ENCODE measurements around the gene RBBP8NL. TPM values are rescaled to one million over a fixed set of nuclear protein-coding genes. Genes with fewer than 3 reads are reported as not detected.
A peak's percentile ranks its signal among the peaks of the same experiment; 100 is the strongest.

Gene RBBP8NL
- polyA plus RNA-seq, 2 of the 4 experiments (the other 2 are of a cell fraction): not detected

- no peak for TF ChIP-seq ELK1 (IDR thresholded peaks at IDR 0.05; ENCODE audit: low read depth, low read length)
- 0 out of 2 replicates have a peak, but pooled peaks have one; percentile 6 for TF ChIP-seq MAX (IDR thresholded peaks at IDR 0.05)
- 0 out of 2 replicates have a peak, but pooled peaks have one; percentile 17 for TF ChIP-seq PBX3 (IDR thresholded peaks at IDR 0.05)
- no peak for TF ChIP-seq GATA3 (IDR thresholded peaks at IDR 0.05; ENCODE audit: borderline replicate concordance)
- TF ChIP-seq SREBF2 (IDR thresholded peaks at IDR 0.05): no peak
- no peak for TF ChIP-seq NFE2L2 (conservative IDR thresholded peaks at IDR 0.05; ENCODE audit: low read length)
- no peak for TF ChIP-seq RCOR1 (IDR thresholded peaks at IDR 0.05; ENCODE audit: low read depth, low read length)
- TF ChIP-seq FOSB (CRISPR knock-in tag; IDR thresholded peaks at IDR 0.05): no peak
- TF ChIP-seq TP53 (CRISPR knock-in tag; IDR thresholded peaks at IDR 0.05): no peak
- TF ChIP-seq RARB (CRISPR knock-in tag; IDR thresholded peaks at IDR 0.05): no peak
Observed at GRCh38 chr20:62363920-62364851, 63.2 kb downstream of the RBBP8NL start (continued).

- ChIA-PET CTCF (interaction anchor here (0.9 to 12.6 kb wide), 11 partner anchors 6 to 65 kb away, joined by 3 to 290 read pairs (median 9); partner anchors contain the start of gene ADRM1), POLR2A (interaction anchor here (1.2 to 4.3 kb wide), 2 partner anchors 13 to 45 kb away, joined by 3 to 30 read pairs; no protein-coding TSS in a partner anchor)
- WGBS (ENCODE audit: missing lambda C conversion rate): 20% methylated on average over 14 of the region's 20 CpGs
- ATAC-seq (no peak), FAIRE-seq (no peak), DNase-seq (ENCODE audit: low read depth in 1 of 2, low spot score in 1 of 2) (peak in 1 of 2 experiments; percentile 80)
- Histone ChIP-seq H3K4me3 (peak overlapping the region; percentile 100), H3K27ac (peak overlapping the region; percentile 97 to 99), H3K9me3 (no peaks in the 10 kb centered on the region), H3K4me2 (peak overlapping the region; percentile 91), H3K4me1 (peaks cover 66% of the 10 kb centered on the region)
- no peak for TF ChIP-seq PHF8 (IDR thresholded peaks at IDR 0.05; ENCODE audit: borderline replicate concordance, low read depth)
- TF ChIP-seq RAD21 (conservative IDR thresholded peaks at IDR 0.05 in 1 of 2, IDR thresholded peaks at IDR 0.05 in 1 of 2): 0 out of 5 replicates have a peak, but pooled peaks of 1 of the 2 experiments have one; percentile 14
- TF ChIP-seq CTCF (IDR thresholded peaks at IDR 0.05): 0 out of 3 replicates have a peak, but pooled peaks have one; percentile 6
- TF ChIP-seq GATA3 (IDR thresholded peaks at IDR 0.05; ENCODE audit: borderline replicate concordance): peak; percentile 33; the same call in 1 of the 2 replicates
- TF ChIP-seq SMC3 (IDR thresholded peaks at IDR 0.05): peak; percentile 31; the same call in 2 of the 3 replicates
- 0 out of 5 replicates have a peak, but pooled peaks of 1 of the 2 experiments have one; percentile 14 for TF ChIP-seq EP300 (IDR thresholded peaks at IDR 0.05)
- peak; percentile 44; the same call in 1 of the 2 replicates for TF ChIP-seq MAX (IDR thresholded peaks at IDR 0.05)
- peak in 1 of 2 experiments; percentile 16; a peak in 2 of 5 replicates for TF ChIP-seq JUN (IDR thresholded peaks at IDR 0.05)
- TF ChIP-seq NPAS2 (CRISPR knock-in tag; IDR thresholded peaks at IDR 0.05; ENCODE audit: borderline replicate concordance): no peak
Observed at GRCh38 chr20:62362991-62363919, 64.1 kb downstream of the RBBP8NL start.
